ENCODE measurements around the gene C6orf141.
"Not testable (repeated sequence)": the region's sequence is repeated elsewhere in the genome, so short reads cannot be mapped to it uniquely, and the experiment has no call there.

The C6orf141 gene

DNA sequence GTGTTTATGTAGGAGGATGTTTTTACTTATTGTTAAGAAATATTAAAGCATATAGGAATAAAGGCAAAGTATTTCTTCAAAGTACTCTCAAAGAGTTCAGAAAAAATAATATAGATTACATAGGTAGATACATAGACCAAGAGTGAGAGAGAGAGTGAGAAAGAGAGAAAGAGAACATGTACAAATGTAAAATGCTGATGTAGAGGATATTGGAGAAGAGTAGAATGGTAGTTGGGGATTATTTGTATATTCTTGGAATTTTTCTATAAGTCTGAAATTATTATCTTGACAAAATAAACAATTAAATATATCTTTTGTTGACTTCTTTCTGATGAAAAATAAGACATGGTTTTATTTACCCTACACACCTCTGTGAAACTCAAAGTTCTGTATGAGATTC, 29.2 kb downstream of the C6orf141 start:
- no peak for DNase-seq

DNA sequence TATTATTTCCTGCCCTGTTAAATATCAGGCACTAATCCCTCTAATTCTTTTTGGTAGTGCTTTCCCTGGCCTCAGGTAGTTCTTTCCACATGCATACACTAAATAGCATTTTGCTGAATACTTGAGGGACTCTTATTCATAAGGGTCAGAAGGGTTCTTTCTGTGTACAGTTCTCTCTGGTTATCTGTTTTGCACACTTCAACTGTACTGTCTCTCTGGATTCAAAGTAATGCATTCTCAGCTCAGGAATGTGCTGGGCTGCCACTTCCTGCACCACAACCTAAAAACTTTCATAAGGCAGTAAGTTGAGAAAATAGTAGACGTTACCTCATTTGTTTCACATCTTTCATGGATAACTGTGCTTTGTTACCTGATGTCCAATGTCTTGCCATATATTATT, 32.1 kb downstream of the C6orf141 start:
- no peak for DNase-seq

DNA sequence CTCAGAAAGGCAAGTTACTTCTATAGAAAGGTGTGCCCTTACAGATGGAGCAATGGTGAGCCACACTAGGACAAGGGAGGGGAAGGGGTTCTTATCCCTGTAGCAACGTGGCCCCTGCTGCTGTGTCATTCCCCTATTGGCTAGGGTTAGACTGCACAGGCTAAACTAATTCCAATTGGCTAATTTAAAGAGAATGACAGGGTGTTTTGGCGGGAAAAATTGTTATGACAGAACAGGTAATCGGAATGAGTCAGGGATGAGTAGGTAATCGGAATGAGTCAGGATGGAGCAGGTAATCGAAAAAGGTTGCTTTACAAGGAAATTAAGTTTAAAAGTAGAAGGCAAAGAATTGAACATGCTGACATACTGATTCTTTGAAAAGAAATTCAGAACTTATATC, 36.8 kb downstream of the C6orf141 start:
- DNase-seq = not testable (repeated sequence)
